NK-92 treated with Interleukin-12 subunit alpha and Interleukin-12 subunit beta, amount 100 ng/mL, for 24 hours (cell line): Measurements from ENCODE around the gene MYCN.

Experiments used
- DNase-seq: peaks from one replicate; lab custom pipeline; 2025; lab: John Stamatoyannopoulos, UW

The MYCN gene

GRCh38 chr2:15979051-15979758, 38.9 kb downstream of the MYCN start:
- DNase-seq: no peak

DNA sequence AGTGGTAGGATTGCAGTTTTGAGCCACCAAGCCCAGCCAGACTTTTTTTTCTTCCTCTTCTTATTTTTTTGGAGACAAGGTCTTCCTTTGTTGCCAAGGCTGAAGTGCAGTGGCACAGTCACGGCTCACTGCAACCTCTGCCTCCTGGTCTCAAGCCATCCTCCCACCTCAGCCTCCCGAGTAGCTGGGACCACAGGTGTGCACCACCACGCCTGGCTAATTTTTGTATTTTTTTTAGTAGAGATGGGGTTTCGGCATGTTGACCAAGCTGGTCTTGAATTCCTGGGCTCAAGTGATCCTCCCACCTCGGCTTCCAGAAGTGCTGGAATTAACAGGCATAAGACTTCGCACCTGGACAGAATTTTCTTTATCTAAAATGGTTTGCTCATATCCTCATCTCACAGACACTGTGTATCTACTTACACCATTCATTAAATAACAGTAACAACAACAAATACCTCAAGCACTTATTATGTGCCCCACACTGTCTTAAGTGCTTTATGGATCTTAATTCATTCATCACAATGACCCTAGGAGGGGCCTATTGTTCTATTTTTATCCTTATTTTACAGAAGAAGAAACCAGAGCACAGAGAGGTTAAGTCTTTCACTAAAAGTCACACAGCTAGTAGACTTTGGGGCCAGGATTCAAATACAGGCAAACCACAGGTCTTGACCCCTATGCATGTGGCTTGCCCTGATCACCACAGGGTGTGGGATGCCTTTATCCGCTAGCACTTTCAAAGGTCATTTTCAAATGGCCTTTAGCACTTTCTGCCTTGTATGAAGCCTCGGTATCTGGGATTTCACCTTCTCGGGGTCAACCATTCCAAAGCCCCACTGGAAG, 39.6 kb downstream of the MYCN start:
- DNase-seq: no peak

- DNase-seq: no peak
Observed at GRCh38 chr2:15980605-15981098, 40.3 kb downstream of the MYCN start.

- DNase-seq: no peak
Observed at GRCh38 chr2:15981646-15982045, 41.3 kb downstream of the MYCN start.

GRCh38 chr2:15982285-15983044, 42.1 kb downstream of the MYCN start:
- DNase-seq: no peak

- no peak for DNase-seq
Observed at GRCh38 chr2:15983496-15983895, 43.1 kb downstream of the MYCN start.

GRCh38 chr2:15984368-15985255, 44.3 kb downstream of the MYCN start:
- no peak for DNase-seq

GRCh38 chr2:15985531-15985930, 45.2 kb downstream of the MYCN start:
- no peak for DNase-seq

DNA sequence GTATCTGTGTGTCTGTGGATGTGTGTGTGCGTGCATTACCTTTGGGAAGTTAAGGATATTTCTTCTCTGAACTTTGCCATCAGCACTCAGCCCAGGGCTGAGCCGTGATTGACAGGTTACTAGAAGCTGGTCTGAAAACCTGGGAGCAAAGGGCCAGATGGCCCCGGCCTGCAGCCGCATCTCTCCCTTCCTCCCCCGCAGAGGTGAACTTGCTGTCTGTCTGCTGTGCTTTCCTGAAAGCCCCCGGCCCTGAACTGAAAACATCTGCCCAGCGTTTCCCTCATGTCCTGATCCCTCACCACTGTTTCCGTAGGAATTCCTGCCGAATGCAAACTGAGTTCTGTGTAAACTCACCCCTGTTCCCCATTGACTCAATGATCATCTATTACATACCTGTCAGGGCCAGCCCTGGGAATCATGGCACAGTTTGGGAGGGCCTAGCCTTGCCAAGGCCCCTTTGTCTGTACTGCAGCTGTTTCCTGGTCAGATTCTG, 45.8 kb downstream of the MYCN start:
- DNase-seq: no peak

DNA sequence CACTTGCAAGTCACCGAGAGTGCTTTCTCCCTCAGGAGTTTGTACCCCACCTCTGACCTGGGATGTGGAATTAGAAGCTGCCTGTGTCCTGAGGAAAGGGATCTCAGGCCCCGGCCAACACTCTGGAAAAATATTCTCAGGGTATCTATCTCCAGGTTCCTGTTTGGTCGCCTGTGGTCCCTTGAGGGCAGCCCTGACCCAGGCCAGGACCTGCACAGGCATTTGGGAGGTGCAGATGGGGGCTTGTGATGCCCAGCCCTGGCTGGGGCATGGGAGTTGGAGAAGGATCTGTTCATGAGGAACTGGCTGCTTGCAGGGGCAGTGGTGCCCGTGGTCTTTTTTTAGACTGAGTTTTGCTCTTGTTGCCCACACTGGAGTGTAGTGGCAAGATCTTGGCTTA, 46.3 kb downstream of the MYCN start:
- no peak for DNase-seq

GRCh38 chr2:15988733-15989132, 48.4 kb downstream of the MYCN start:
- no peak for DNase-seq

GRCh38 chr2:15989559-15989958, 49.2 kb downstream of the MYCN start:
- no peak for DNase-seq

DNA sequence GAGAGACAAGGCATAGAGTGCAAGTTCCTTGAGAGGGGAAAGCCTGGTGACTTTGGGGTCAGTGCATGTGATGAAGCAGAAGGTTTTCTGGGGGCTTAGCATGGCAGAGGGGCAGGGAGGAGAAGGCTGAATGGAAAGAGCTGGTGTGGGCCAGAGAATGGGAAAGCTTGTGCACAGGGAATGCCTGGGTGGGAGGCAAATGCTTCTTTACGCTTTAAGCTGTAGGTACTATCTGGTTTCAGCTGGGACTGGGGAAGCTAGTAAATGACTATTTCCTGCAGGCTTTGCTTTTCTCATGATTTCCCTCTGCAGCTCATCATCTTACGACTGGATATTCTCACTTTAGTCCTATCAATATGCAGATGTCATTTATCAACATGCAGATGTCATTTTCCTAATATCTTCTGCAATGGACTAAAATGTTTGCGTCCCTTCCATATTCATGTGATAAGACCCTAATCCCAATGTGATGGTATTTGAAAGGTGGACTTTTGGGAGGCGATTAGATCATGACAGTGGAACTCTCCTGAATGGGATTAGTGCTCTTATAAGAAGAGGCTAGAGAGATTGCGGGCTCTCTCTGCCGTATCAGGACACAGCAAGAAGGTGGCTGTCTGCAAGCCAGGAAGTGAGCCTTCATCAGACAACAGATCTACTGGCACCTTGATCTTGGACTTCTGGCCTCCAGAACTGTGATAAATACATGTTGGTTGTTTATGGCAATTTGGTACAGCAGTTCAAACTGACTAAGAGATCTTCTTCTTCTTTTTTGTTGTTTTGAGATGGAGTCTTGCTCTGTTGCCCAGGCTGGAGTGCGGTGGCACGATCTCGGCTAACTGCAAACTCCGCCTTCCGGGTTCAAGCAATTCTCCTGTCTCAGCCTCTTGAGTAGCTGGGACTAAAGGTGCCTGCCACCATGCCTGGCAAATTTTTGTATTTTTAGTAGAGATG, 50.1 kb downstream of the MYCN start:
- no peak for DNase-seq

- DNase-seq: no peak
Observed at GRCh38 chr2:15991231-15991630, 50.9 kb downstream of the MYCN start.

DNA sequence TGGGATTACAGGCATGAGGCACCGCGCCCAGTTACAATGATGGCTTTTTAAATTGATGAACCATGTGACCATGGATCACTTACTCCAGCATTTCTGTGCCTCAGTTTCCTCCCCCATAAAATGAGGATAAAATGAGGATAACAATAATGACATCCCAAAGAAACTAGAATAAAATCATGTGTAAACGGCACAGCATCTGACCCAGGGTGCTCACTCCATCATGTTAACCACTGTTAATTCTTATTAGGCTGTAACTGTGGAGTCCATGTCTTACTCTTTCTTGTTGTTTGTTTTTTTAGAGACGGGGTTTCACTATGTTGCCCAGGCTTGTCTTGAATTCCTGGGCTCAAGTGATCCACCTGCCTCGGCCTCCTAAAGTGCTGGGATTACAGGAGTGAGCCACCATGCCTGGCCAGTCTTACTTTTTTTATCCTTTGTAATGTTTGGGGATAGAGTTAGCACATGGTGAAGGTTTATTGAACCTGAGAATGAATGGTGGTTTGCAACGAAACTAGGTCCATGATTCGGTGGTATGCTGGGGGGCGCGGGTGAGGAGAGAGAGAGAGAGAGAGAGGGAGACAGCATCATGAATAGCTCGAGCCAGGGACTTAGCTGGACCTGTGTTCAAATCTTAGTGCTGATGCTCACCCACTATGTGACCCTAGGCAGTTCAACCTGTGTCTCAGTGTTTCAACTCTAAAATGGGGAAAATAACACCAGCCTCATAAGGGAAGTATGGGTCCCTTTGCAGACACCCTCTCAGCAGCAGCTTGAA, 52.3 kb downstream of the MYCN start:
- no peak for DNase-seq

DNA sequence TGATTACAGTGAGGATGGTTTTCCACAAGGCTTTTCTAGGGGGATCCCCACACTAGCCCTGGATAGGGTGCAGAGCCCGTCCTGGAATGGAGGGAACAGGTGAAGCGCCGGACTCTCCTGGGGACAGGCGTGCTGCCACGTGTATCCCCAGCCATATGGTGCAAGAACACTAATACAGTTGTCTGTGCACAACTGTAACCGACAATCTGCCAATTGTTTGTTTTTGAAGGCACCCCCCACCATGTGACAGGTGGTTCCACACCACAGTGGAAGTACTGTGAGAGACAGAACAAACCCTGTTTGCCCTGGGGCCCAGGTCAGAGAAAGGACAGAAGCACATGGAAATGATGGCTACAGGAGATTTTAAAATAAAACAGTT, 52.9 kb downstream of the MYCN start:
- DNase-seq: no peak

DNA sequence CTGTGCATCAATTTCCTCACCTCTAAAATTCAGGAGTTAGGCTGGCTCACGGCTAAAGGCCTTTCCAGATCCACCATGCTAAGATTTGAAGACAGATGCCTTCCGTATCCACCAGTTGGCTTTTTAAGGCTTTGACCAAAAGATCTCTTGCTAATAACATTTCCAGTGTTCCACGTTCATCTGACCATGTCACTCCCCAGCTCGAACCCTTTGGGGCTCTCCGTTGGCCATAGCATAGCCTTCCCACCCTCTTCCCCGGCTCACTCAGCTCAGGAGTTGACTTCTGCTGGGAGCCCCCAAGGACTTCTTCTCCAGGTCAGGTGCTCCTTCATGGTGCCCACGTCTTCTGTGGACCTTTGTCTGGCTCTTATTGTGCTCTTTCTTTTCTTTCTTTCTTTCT, 53.3 kb downstream of the MYCN start:
- no peak for DNase-seq

DNA sequence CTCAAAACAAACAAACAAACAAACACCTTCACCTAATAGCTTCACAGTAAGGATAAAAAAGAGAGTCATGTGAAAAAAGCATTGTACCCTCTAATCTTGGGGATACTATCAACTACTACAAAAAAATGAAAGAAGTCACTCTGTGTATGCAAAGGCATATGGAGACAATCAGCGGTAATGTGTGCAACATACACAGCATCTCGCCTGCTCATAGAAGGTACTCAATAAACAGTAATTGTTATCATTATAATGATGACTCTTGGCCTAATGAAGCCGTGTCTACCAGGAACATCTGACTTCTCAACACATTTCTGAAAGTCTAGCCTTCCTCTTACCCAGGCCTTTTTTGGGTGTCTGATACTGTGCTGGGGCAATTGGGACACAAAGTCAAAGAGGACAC, 55.3 kb downstream of the MYCN start:
- no peak for DNase-seq
